SHP77 (cell line): ENCODE measurements around the gene ADCYAP1R1.
A peak's percentile ranks its signal among the peaks of the same experiment; 100 is the strongest.

ENCODE experiments used
- DNase-seq, 2 experiments: peaks; one replicate each; lab custom pipeline; 2025; lab: John Stamatoyannopoulos, UW

ADCYAP1R1 gene

GRCh38 chr7:31051598-31052486, at the start of gene ADCYAP1R1:
Gene ADCYAP1R1 (plus strand): TSS chr7:31052308. CDS start chr7:31063265, 10,957 bp downstream.
- no peak for DNase-seq

GRCh38 chr7:31003097-31003496, 49.0 kb upstream of the ADCYAP1R1 start:
- DNase-seq: no peak

GRCh38 chr7:31003721-31004120, 48.4 kb upstream of the ADCYAP1R1 start:
- DNase-seq: no peak

- no peak for DNase-seq
Observed at GRCh38 chr7:31004393-31004792, 47.7 kb upstream of the ADCYAP1R1 start.

GRCh38 chr7:31006857-31007256, 45.3 kb upstream of the ADCYAP1R1 start:
- no peak for DNase-seq

GRCh38 chr7:31007634-31008033, 44.5 kb upstream of the ADCYAP1R1 start:
- DNase-seq: no peak

- DNase-seq: no peak
Observed at GRCh38 chr7:31014826-31015225, 37.3 kb upstream of the ADCYAP1R1 start.

GRCh38 chr7:31017032-31017675, 35.0 kb upstream of the ADCYAP1R1 start:
- no peak for DNase-seq

GRCh38 chr7:31017721-31018120, 34.4 kb upstream of the ADCYAP1R1 start:
- no peak for DNase-seq

- no peak for DNase-seq
Observed at GRCh38 chr7:31019509-31019908, 32.6 kb upstream of the ADCYAP1R1 start.

- DNase-seq: no peak
Observed at GRCh38 chr7:31020161-31020560, 31.9 kb upstream of the ADCYAP1R1 start.

GRCh38 chr7:31020652-31021051, 31.5 kb upstream of the ADCYAP1R1 start:
- DNase-seq: no peak

GRCh38 chr7:31022117-31022516, 30.0 kb upstream of the ADCYAP1R1 start:
- no peak for DNase-seq

GRCh38 chr7:31022726-31023125, 29.4 kb upstream of the ADCYAP1R1 start:
- DNase-seq: no peak

- DNase-seq: no peak
Observed at GRCh38 chr7:31023877-31024276, 28.2 kb upstream of the ADCYAP1R1 start.

- peak in 1 of 2 experiments; percentile 19 for DNase-seq
Observed at GRCh38 chr7:31027161-31027965, 24.7 kb upstream of the ADCYAP1R1 start.

GRCh38 chr7:31028006-31028405, 24.1 kb upstream of the ADCYAP1R1 start:
- DNase-seq: no peak

- DNase-seq: no peak
Observed at GRCh38 chr7:31028417-31028992, 23.6 kb upstream of the ADCYAP1R1 start.

GRCh38 chr7:31029251-31030042, 22.7 kb upstream of the ADCYAP1R1 start:
- DNase-seq: no peak

GRCh38 chr7:31033674-31034300, 18.3 kb upstream of the ADCYAP1R1 start:
- DNase-seq: no peak

GRCh38 chr7:31036924-31037323, 15.2 kb upstream of the ADCYAP1R1 start:
- no peak for DNase-seq
